Measurements from ENCODE around the gene ITIH1.

GRCh38 chr3:52841211-52841980 lies 64.0 kb downstream of the ITIH1 start:
- TF ChIP-seq POLR2A (IDR thresholded peaks at IDR 0.05; ENCODE audit: low read depth, low read length) (no peak), POLR2AphosphoS5 (IDR thresholded peaks at IDR 0.05; ENCODE audit: low read depth, low read length) (no peak), TAF1 (IDR thresholded peaks at IDR 0.05; ENCODE audit: low read depth, low read length) (no peak), PAX5 (IDR thresholded peaks at IDR 0.05; ENCODE audit: insufficient read depth, low read length, severe bottlenecking) (no peak), SPI1 (IDR thresholded peaks at IDR 0.05; ENCODE audit: low read depth, low read length) (0 out of 2 replicates have a peak, but pooled peaks have one; percentile 17)
